Hepatocyte (in vitro differentiated cells): Measurements from ENCODE around the gene NCLN. TPM values are rescaled to one million over a fixed set of nuclear protein-coding genes. Genes with fewer than 3 reads are reported as not detected.
A peak's percentile ranks its signal among the peaks of the same experiment; 100 is the strongest.

Experiments
- DNase-seq: peaks from one replicate; pipeline ENCODE4 v3.0.0-alpha.2; 2016; ENCODE audit warnings: low spot score
- H2AFZ ChIP-seq: fragments of 200-600 bp; sonication (generic); 2 replicates; pipeline ENCODE4 v1.6.0; 2016; ENCODE audit warnings: antibody characterized with exemption, mild to moderate bottlenecking
- H3K27ac ChIP-seq: fragments of 200-600 bp; sonication (generic); 2 replicates; pipeline ENCODE4 v1.5.1; 2016; ENCODE audit warnings: mild to moderate bottlenecking
- H3K27me3 ChIP-seq: fragments of 200-600 bp; sonication (generic); 2 replicates; pipeline ENCODE4 v1.6.1; 2016
- H3K36me3 ChIP-seq: fragments of 200-600 bp; sonication (generic); replicated peaks from 2 replicates; pipeline ENCODE4 v1.5.1; 2016; ENCODE audit warnings: low read depth; ENCODE audit not compliant: insufficient read depth
- H3K4me1 ChIP-seq: fragments of 200-600 bp; sonication (generic); 2 replicates; pipeline ENCODE4 v1.5.1; 2016; ENCODE audit warnings: mild to moderate bottlenecking, moderate library complexity; ENCODE audit not compliant: insufficient read depth
- H3K4me2 ChIP-seq: fragments of 200-600 bp; sonication (generic); 2 replicates; pipeline ENCODE4 v1.6.0; 2016
- H3K4me3 ChIP-seq: fragments of 200-600 bp; sonication (generic); 2 replicates; pipeline ENCODE4 v1.5.1; 2016; ENCODE audit warnings: mild to moderate bottlenecking
- H3K79me2 ChIP-seq: fragments of 200-600 bp; sonication (generic); 2 replicates; pipeline ENCODE4 v1.6.0; 2017; ENCODE audit warnings: mild to moderate bottlenecking
- H3K9me2 ChIP-seq: fragments of 200-600 bp; sonication (generic); replicated peaks from 2 replicates; pipeline ENCODE4 v1.6.0; 2017; ENCODE audit warnings: mild to moderate bottlenecking; ENCODE audit not compliant: insufficient read depth
- H3K9me3 ChIP-seq: fragments of 200-600 bp; sonication (generic); 2 replicates; pipeline ENCODE4 v1.5.1; 2016; ENCODE audit warnings: low read depth, mild to moderate bottlenecking
- H4K20me1 ChIP-seq: fragments of 200-600 bp; sonication (generic); 2 replicates; pipeline ENCODE4 v1.6.0; 2016; ENCODE audit warnings: mild to moderate bottlenecking; ENCODE audit not compliant: insufficient read depth, poor library complexity, severe bottlenecking
- CTCF ChIP-seq: fragments of 200-600 bp; sonication (generic); IDR thresholded peaks from 2 replicates; pipeline ENCODE4 v1.5.1; 2016; ENCODE audit warnings: antibody characterized with exemption, mild to moderate bottlenecking; ENCODE audit not compliant: poor library complexity
- EZH2 ChIP-seq: fragments of 200-600 bp; sonication (generic); IDR thresholded peaks from 2 replicates; pipeline ENCODE4 v1.6.1; 2016; ENCODE audit warnings: antibody characterized with exemption, mild to moderate bottlenecking, borderline replicate concordance
- EZH2phosphoT487 ChIP-seq: fragments of 200-600 bp; sonication (generic); IDR thresholded peaks from one replicate; pipeline ENCODE4 v1.6.1; 2018; ENCODE audit warnings: antibody characterized with exemption, mild to moderate bottlenecking, low read depth, moderate library complexity; ENCODE audit not compliant: unreplicated experiment, severe bottlenecking
- WGBS: methylation state at CpG from one replicate; pipeline ENCODE4 v1.1.6; 2016; ENCODE audit warnings: low lambda C conversion rate; ENCODE audit errors: missing lambda C conversion rate; 5-methylcytosine and 5-hydroxymethylcytosine counted together
- polyA plus RNA-seq: library from polyadenylated mRNA; unstranded; fragments of >200 nt; fragmentation: Nextera tagmentation; extraction: Ambion mirVana; gene quantifications from 2 replicates; pipeline ENCODE4 v1.2.1, GENCODE V29; 2016
- total RNA-seq: library from RNA; depleted of rRNA; stranded (reverse); fragments of >200 nt; gene quantifications from 2 replicates; pipeline ENCODE4 v1.2.3, GENCODE V29; 2014

The NCLN gene
- 42.8 and 44.9 TPM in 2 replicates for total RNA-seq
- 85.5 and 94.2 TPM in 2 replicates for polyA plus RNA-seq

GRCh38 chr19:3185461-3186159 is at the start of gene NCLN:
TSS of gene NCLN (plus strand) at chr19:3185930. CDS start at chr19:3186031, 101 bp downstream.
- Histone ChIP-seq H3K4me1 (peaks cover 11% of the 10 kb centered on the region), H3K4me2 (peak within 1 kb of the TSS; percentile 99), H3K79me2 (peaks cover 46% of the 10 kb centered on the region), H2AFZ (peak within 1 kb of the TSS; percentile 78), H3K27ac (peak within 1 kb of the TSS; percentile 69), H3K27me3 (no peaks in the 10 kb centered on the region), H3K4me3 (peak within 1 kb of the TSS; percentile 89), H3K36me3 (no peaks in the 10 kb centered on the region), H3K9me2 (no peaks in the 10 kb centered on the region), H4K20me1 (no peaks in the 10 kb centered on the region), H3K9me3 (no peaks in the 10 kb centered on the region)
- DNase-seq: peak; percentile 97
- TF ChIP-seq EZH2 (no peak), EZH2phosphoT487 (no peak), CTCF (no peak)
- 2% methylated on average over 56 of the region's 69 CpGs for WGBS

- 88% methylated on average over 34 of the region's 40 CpGs for WGBS
- no peak within 1 kb of the TSS for H3K27ac ChIP-seq
- H3K27me3 ChIP-seq: no peaks in the 10 kb centered on the region
- no peaks in the 10 kb centered on the region for H3K9me2 ChIP-seq
- no peak for DNase-seq
- H3K4me2 ChIP-seq: no peak within 1 kb of the TSS
- H3K4me3 ChIP-seq: no peak within 1 kb of the TSS
- H3K36me3 ChIP-seq: no peaks in the 10 kb centered on the region
- no peaks in the 10 kb centered on the region for H3K9me3 ChIP-seq
- no peaks in the 10 kb centered on the region for H3K79me2 ChIP-seq
- H4K20me1 ChIP-seq: no peaks in the 10 kb centered on the region
- TF ChIP-seq CTCF: no peak
- H3K4me1 ChIP-seq: no peaks in the 10 kb centered on the region
- H2AFZ ChIP-seq: no peak within 1 kb of the TSS
Measured at GRCh38 chr19:3135961-3136683, 49.6 kb upstream of the NCLN start, which contains the start of gene GNA15. TSS of gene GNA15 (plus strand) at chr19:3136033. CDS start at chr19:3136451, 418 bp downstream.

GRCh38 chr19:3136684-3137055 is 49.1 kb upstream of the NCLN start:
- 86% methylated on average over 15 of the region's 16 CpGs for WGBS
- H3K36me3 ChIP-seq: no peaks in the 10 kb centered on the region
- no peaks in the 10 kb centered on the region for H3K79me2 ChIP-seq
- no peak overlapping the region for H3K4me2 ChIP-seq
- no peak overlapping the region for H3K27ac ChIP-seq
- H3K4me3 ChIP-seq: no peak overlapping the region
- no peak overlapping the region for H2AFZ ChIP-seq
- TF ChIP-seq CTCF (no peak), EZH2 (no peak), EZH2phosphoT487 (no peak)
- H3K9me3 ChIP-seq: no peaks in the 10 kb centered on the region
- no peaks in the 10 kb centered on the region for H4K20me1 ChIP-seq
- no peaks in the 10 kb centered on the region for H3K4me1 ChIP-seq
- no peaks in the 10 kb centered on the region for H3K9me2 ChIP-seq
- no peaks in the 10 kb centered on the region for H3K27me3 ChIP-seq
- no peak for DNase-seq
